Keratinocyte (primary cell): ENCODE measurements around the gene CHRNA7. TPM values are rescaled to one million over a fixed set of nuclear protein-coding genes. Genes with fewer than 3 reads are reported as not detected.

Experiments
- DNase-seq: peaks from one replicate; pipeline ENCODE4 v3.0.0-alpha.2; 2011; ENCODE audit warnings: low read depth, missing footprints, low spot score
- FAIRE-seq: peaks from 2 replicates; lab custom pipeline; 2011; peaks lifted over from hg19 to GRCh38; lab: Jason Lieb, UNC
- H2AFZ ChIP-seq: 2 replicates; pipeline ENCODE4 v1.6.0; 2012; ENCODE audit warnings: low read length, control low read depth, inconsistent platforms; ENCODE audit not compliant: control insufficient read depth
- H3K27ac ChIP-seq: 2 replicates; pipeline ENCODE4 v1.5.1; 2011; ENCODE audit warnings: low read length; ENCODE audit not compliant: control insufficient read depth, insufficient read depth
- H3K27me3 ChIP-seq: 3 replicates; pipeline ENCODE4 v1.6.0; 2011; ENCODE audit warnings: low read length; ENCODE audit not compliant: control insufficient read depth, insufficient read depth; ENCODE audit errors: extremely low read depth
- H3K36me3 ChIP-seq, 2 experiments: 2 replicates in 1 of 2; 3 replicates in 1 of 2; pipeline ENCODE4 v1.5.1; 2011; ENCODE audit warnings: low read length in 2 of 2, mild to moderate bottlenecking in 1 of 2; ENCODE audit not compliant: control insufficient read depth in 2 of 2, insufficient read depth in 2 of 2; ENCODE audit errors: extremely low read depth in 1 of 2
- H3K4me1 ChIP-seq: 3 replicates; pipeline ENCODE4 v1.5.1; 2011; ENCODE audit warnings: low read length; ENCODE audit not compliant: control insufficient read depth, insufficient read depth; ENCODE audit errors: extremely low read depth
- H3K4me2 ChIP-seq: 3 replicates; pipeline ENCODE4 v1.6.0; 2011; ENCODE audit warnings: low read depth, low read length; ENCODE audit not compliant: control insufficient read depth, insufficient read depth; ENCODE audit errors: extremely low read depth
- H3K4me3 ChIP-seq, 3 experiments: fragments of 200-600 bp in 1 of 3; sonication (generic) in 1 of 3; 2 replicates in 2 of 3; 3 replicates in 1 of 3; pipeline ENCODE4 v1.5.1; 2011 to 2016; ENCODE audit warnings: low read length in 3 of 3, mild to moderate bottlenecking in 3 of 3, control low read depth in 2 of 3, inconsistent platforms in 1 of 3, low read depth in 1 of 3, mixed read lengths in 1 of 3, mixed run types in 1 of 3, moderate library complexity in 1 of 3; ENCODE audit not compliant: control insufficient read depth in 2 of 3, insufficient read depth in 2 of 3; ENCODE audit errors: extremely low read depth in 1 of 3
- H3K79me2 ChIP-seq: 2 replicates; pipeline ENCODE4 v1.6.0; 2012; ENCODE audit warnings: low read length; ENCODE audit not compliant: control insufficient read depth, insufficient read depth
- H3K9ac ChIP-seq: 3 replicates; pipeline ENCODE4 v1.6.0; 2011; ENCODE audit warnings: low read length; ENCODE audit not compliant: control insufficient read depth, insufficient read depth; ENCODE audit errors: extremely low read depth
- H3K9me1 ChIP-seq: 3 replicates; pipeline ENCODE4 v1.6.0; 2011; ENCODE audit warnings: low read length; ENCODE audit not compliant: control insufficient read depth, insufficient read depth; ENCODE audit errors: extremely low read depth
- H3K9me3 ChIP-seq: 2 replicates; pipeline ENCODE4 v1.5.1; 2012; ENCODE audit warnings: low read depth, low read length; ENCODE audit not compliant: control insufficient read depth
- H4K20me1 ChIP-seq: 3 replicates; pipeline ENCODE4 v1.6.0; 2011; ENCODE audit warnings: low read length; ENCODE audit not compliant: control insufficient read depth, insufficient read depth; ENCODE audit errors: extremely low read depth
- CTCF ChIP-seq, 3 experiments: IDR thresholded peaks in 1 of 3; conservative IDR thresholded peaks in 1 of 3; optimal IDR thresholded peaks in 1 of 3; 2 replicates in 2 of 3; 3 replicates in 1 of 3; pipeline versions ENCODE3 to v1.5.1; 2011; ENCODE audit warnings: low read length in 3 of 3, mild to moderate bottlenecking in 3 of 3, moderate library complexity in 2 of 3, control low read depth in 1 of 3, inconsistent platforms in 1 of 3; ENCODE audit not compliant: insufficient read depth in 2 of 3; ENCODE audit errors: extremely low read depth in 1 of 3
- EZH2 ChIP-seq: IDR thresholded peaks from one replicate; pipeline ENCODE4 v1.6.1; 2012; ENCODE audit warnings: inconsistent platforms, mild to moderate bottlenecking, low read length, moderate library complexity
- dilution Hi-C: fragments of 300-500 bp; cut with MboI; formaldehyde crosslinking; loops from one replicate; pipeline ENCODE4 v1.7.0; 2020; ENCODE audit warnings: low sequenced_read_pairs; ENCODE audit not compliant: extremely low pct_ligation_motif_present
- polyA plus RNA-seq, 5 experiments: library from polyadenylated mRNA; depleted of rRNA in 3 of 5; stranded (reverse) in 3 of 5; stranded (forward) in 1 of 5; unstranded in 1 of 5; fragments of >200 nt; gene quantifications; 1 replicate in 1 of 5; 2 replicates in 3 of 5; 3 replicates in 1 of 5; pipeline versions ENCODE4 v1.2.1 to v1.2.3, GENCODE V29; 2011 to 2012; ENCODE audit warnings: missing spikeins in 2 of 5, low read depth in 1 of 5, low replicate concordance in 1 of 5

Gene CHRNA7
- polyA plus RNA-seq, 1 donor (not counting 4 experiments of a cell fraction or from before 2014, with no cell fraction given): 0.93 TPM

GRCh38 chr15:32036971-32037370 lies 6.7 kb downstream of the CHRNA7 start:
- Histone ChIP-seq H3K27me3 (peaks cover 5% of the 10 kb centered on the region), H3K9ac (no peak overlapping the region), H3K9me3 (no peaks in the 10 kb centered on the region), H2AFZ (no peak overlapping the region), H4K20me1 (no peaks in the 10 kb centered on the region), H3K36me3 (no peaks in the 10 kb centered on the region), H3K27ac (no peak overlapping the region), H3K4me1 (peaks cover 6% of the 10 kb centered on the region), H3K4me2 (no peak overlapping the region), H3K4me3 (no peak overlapping the region), H3K9me1 (no peaks in the 10 kb centered on the region), H3K79me2 (no peaks in the 10 kb centered on the region)
- DNase-seq (no peak), FAIRE-seq (no peak)
- TF ChIP-seq EZH2 (no peak), CTCF (optimal IDR thresholded peaks at IDR 0.05 in 1 of 3, IDR thresholded peaks at IDR 0.05 in 1 of 3, conservative IDR thresholded peaks at IDR 0.05 in 1 of 3; ENCODE audit: extremely low read depth in 1 of 3, insufficient read depth in 2 of 3, low read length in 3 of 3) (no peak)
- dilution Hi-C loops: no loop called here

DNA sequence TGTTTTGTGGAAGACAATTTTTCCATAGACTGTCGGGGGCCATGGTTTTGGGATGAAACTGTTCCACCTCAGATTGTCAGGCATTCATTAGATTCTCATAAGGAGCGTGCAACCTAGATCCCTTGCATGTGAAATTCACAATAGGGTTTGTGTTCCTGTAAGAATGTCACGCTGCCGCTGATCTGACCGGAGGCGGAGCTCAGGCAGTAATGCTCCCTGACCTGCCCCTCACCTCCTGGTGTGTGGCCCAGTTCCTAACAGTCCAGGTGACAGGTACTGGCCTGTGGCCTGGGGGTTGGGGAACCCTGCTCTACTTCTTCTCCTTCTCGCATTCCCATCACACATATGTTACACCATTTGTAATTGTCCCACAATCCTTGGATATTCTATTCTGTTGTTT lies 11.0 kb downstream of the CHRNA7 start:
- no peak overlapping the region for H2AFZ ChIP-seq
- DNase-seq (no peak), FAIRE-seq (no peak)
- H3K79me2 ChIP-seq: no peaks in the 10 kb centered on the region
- H4K20me1 ChIP-seq: no peaks in the 10 kb centered on the region
- H3K9ac ChIP-seq: no peak overlapping the region
- H3K9me3 ChIP-seq: no peaks in the 10 kb centered on the region
- H3K4me3 ChIP-seq: no peak overlapping the region
- H3K27ac ChIP-seq: no peak overlapping the region
- H3K4me1 ChIP-seq: peaks cover 11% of the 10 kb centered on the region
- TF ChIP-seq EZH2 (no peak), CTCF (optimal IDR thresholded peaks at IDR 0.05 in 1 of 3, IDR thresholded peaks at IDR 0.05 in 1 of 3, conservative IDR thresholded peaks at IDR 0.05 in 1 of 3; ENCODE audit: extremely low read depth in 1 of 3, insufficient read depth in 2 of 3, low read length in 3 of 3) (no peak)
- H3K36me3 ChIP-seq: no peaks in the 10 kb centered on the region
- no peaks in the 10 kb centered on the region for H3K9me1 ChIP-seq
- H3K27me3 ChIP-seq: no peaks in the 10 kb centered on the region
- H3K4me2 ChIP-seq: no peak overlapping the region
- dilution Hi-C loops: no loop called here
